ENCODE results near the gene CDK12.
"Not testable (repeated sequence)": the region's sequence is repeated elsewhere in the genome, so short reads cannot be mapped to it uniquely, and the experiment has no call there.

Gene CDK12

DNA sequence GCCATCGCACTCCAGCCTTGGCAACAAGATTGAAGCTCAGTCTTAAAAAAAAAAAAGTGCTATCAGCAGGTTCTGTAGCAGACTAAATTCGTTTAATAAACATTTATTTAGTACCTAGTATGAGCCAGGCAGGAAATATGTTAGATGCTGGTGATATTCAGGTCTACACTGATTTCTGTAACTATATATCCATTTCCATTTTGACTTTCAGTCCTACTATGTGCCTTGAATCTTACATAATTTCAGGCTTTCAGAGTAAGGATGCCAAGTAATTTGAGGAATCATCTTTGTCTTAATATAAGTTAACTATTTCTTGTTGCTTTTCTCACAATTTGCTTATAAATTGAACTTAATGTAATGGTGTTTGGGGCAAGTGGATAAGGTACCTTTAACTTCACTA, 46.2 kb downstream of the CDK12 start:
- no peak for DNase-seq

DNA sequence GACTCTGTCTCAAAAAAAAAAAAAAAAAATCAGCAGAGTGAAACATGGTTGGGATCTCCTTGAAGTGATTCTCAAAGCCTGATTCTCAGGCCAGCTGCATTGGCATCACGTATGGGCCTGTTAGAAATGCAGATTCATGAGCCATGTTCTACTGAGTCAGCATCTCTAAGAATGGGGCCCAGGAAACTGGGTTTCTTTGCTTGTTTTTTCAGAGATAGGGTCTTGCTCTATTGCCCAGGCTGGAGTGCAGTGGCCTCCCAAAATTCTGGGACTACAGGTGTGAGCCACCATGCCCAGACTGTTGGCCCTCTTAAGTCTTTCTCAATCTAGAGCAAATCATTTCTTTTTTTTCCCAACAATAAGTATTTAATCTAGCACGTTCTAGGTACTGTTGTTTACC, 47.7 kb downstream of the CDK12 start:
- no peak for DNase-seq

DNA sequence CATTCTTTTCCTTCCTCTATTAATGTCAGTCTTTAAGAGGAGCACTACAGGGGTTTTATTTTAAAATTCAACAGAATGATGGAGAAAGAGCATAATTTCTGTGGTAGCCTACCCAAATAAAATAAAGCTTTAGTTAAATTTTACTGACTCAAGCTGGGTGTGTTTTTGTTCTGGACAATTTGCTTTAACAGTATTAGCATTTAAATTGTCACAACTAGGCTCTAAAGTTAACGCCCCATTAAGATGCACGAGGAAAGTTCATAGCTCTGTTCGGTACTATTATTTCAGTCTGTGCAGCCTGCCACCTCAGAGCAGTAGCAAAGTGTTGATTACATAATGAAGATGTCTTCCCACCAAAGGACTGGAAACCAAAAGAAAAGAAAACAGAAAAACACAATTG, 52.0 kb downstream of the CDK12 start:
- no peak for DNase-seq

DNA sequence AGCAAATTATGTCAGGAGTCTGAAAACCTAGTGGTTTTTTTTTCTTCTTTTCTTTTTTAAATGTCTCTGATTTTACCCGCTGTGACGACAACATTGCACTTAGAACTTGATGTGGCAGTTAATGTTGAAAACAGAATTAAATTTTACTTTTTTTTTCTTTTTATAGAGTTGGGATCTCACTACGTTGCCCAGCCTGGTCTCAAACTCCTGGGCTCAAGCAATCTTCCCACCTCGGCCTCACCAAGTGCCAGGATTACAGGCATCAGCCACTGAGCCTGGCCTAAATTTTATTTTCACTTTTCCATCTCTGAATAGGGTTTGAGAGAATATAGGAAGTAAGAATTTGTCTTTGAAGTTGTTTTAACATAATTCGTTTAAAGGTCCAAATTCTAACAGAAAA, 52.6 kb downstream of the CDK12 start:
- DNase-seq: no peak

DNA sequence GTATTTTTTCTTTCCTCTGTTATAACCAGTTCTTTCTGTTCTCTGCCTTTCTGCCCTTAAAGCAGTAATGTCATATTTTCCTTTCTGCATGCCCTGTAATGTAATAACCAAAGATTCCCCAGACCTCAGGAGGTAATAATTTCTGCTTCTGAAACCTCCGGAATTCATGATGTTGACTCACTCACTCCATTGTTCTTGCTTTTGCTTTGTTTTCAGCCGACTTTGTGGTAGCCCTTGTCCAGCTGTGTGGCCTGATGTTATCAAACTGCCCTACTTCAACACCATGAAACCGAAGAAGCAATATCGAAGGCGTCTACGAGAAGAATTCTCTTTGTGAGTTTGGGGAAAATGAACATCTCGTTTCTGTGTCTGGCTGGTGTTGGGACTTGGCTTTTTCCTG, 55.9 kb downstream of the CDK12 start:
- no peak for DNase-seq

DNA sequence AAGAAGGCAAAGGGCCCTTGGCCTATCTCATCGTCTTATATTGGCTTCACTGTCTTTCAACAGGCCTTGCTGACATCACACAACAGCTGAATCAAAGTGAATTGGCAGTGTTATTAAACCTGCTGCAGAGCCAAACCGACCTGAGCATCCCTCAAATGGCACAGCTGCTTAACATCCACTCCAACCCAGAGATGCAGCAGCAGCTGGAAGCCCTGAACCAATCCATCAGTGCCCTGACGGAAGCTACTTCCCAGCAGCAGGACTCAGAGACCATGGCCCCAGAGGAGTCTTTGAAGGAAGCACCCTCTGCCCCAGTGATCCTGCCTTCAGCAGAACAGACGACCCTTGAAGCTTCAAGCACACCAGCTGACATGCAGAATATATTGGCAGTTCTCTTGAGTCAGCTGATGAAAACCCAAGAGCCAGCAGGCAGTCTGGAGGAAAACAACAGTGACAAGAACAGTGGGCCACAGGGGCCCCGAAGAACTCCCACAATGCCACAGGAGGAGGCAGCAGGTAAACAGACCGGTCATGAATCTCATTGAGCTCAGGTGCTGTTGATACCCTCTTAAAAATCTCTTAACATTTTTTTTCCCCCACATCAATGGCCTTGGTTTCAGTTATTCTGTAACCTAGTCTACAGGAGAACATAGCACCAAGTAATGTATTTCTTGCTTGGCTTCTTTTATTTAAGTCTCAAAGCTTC, 64.7 kb downstream of the CDK12 start:
- no peak for DNase-seq

DNA sequence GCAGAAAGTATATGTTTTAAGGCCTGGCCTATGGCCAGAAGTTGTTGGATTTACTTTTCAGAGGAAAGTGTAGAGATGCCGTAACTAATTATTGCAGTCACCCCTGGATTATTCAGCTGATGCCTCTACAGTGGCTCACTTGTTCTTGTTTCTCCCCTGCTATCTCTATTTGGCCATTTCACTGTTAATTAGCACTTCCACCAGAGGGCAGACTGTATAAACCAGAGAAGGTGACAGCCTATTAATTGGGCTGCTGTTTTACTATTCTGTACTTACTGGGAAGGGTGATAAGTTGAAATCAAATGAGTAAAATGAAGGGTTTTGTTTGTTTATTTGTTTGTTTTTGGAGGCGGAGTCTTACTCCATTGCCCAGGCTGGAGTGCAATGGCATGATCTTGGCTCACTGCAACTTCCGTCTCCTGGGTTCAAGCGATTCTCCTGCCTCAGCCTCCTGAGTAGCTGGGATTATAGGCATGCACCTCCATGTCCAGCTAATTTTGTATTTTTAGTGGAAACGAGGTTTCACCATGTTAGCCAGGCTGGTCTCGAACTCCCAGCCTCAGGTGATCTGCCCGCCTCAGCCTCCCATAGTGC, 66.0 kb downstream of the CDK12 start:
- peak; percentile 14 for DNase-seq

DNA sequence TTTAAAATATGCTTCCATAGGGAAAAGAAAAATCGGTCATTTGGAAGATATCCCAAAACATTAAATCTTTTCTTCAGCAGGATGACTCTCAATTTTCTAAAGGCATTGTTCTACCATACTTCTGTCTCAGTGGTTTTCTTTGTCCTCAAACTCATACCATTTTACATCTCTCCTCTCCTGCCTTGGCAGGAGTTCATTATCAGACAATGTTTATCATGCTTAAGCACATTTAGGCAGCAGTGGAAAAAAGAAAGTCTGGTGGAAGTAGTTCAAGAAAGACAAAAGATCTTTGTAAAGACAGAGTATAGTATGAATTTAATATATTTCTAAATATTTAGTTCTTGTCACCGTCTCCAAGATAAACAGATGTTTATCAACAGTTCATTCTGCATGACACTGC, 68.2 kb downstream of the CDK12 start:
- DNase-seq: no peak

DNA sequence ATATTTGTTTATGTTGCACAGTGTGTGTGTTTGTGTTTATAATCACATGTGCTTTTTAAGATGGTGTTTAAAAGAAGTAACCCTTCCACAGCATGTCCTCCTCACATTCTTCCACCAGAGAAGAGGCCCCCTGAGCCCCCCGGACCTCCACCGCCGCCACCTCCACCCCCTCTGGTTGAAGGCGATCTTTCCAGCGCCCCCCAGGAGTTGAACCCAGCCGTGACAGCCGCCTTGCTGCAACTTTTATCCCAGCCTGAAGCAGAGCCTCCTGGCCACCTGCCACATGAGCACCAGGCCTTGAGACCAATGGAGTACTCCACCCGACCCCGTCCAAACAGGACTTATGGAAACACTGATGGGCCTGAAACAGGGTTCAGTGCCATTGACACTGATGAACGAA, 69.2 kb downstream of the CDK12 start:
- DNase-seq: no peak

DNA sequence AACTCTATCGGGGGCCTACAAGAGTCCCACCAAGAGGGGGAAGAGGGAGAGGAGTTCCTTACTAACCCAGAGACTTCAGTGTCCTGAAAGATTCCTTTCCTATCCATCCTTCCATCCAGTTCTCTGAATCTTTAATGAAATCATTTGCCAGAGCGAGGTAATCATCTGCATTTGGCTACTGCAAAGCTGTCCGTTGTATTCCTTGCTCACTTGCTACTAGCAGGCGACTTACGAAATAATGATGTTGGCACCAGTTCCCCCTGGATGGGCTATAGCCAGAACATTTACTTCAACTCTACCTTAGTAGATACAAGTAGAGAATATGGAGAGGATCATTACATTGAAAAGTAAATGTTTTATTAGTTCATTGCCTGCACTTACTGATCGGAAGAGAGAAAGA, 70.0 kb downstream of the CDK12 start:
- no peak for DNase-seq

DNA sequence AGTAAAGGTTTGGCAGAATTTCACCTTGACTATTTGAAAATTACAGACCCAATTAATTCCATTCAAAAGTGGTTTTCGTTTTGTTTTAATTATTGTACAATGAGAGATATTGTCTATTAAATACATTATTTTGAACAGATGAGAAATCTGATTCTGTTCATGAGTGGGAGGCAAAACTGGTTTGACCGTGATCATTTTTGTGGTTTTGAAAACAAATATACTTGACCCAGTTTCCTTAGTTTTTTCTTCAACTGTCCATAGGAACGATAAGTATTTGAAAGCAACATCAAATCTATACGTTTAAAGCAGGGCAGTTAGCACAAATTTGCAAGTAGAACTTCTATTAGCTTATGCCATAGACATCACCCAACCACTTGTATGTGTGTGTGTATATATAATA, 72.6 kb downstream of the CDK12 start:
- DNase-seq: no peak

DNA sequence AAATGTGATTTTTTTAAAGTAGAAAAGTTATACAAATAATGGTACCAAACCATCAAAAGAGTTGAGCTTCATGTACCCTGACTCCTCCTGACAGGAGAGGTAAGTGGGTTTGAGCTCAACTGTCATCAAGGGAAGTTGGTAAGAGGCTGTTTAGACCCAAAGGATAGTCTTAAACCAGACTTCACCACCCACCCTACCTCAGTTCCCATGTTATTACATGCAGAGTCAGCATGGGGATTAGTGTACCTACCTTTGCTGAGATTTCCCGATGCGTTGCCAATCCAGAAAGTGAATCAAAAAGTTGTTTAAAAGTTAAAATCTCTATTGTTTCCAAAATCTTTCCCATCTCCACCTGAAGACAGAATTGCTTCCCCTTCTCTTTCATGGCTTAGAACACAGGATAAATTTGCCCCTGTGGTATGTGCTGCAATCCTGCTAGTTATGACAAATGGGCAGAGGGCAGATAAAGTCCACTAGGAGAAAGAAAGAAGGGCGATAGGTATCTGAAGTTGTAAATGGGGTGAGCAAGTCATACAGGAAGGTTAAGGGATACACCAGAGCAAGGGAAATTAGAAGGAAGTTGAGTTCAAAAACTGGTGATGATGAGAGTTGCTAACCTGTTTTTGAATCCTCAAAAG, 73.6 kb downstream of the CDK12 start:
- DNase-seq: no peak

DNA sequence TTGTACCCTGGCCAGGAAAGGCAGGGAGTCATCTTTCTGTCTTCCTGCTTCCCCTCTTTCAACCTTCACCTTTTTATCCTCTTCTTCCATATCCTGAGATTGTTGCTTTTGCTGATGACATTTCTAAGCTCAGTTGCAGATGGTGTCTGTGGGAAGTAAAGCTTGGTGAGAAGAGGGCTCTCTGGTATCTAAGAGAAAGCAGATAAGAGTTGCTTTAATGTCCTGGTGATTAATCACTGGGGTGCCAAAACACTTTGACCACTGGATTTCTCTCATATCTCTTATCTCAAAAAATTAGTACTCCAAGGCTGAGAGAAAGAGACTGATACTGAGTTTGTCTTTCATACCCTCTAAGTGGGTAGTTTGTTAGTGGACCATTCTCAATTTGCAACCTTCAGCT, 75.2 kb downstream of the CDK12 start:
- no peak for DNase-seq

DNA sequence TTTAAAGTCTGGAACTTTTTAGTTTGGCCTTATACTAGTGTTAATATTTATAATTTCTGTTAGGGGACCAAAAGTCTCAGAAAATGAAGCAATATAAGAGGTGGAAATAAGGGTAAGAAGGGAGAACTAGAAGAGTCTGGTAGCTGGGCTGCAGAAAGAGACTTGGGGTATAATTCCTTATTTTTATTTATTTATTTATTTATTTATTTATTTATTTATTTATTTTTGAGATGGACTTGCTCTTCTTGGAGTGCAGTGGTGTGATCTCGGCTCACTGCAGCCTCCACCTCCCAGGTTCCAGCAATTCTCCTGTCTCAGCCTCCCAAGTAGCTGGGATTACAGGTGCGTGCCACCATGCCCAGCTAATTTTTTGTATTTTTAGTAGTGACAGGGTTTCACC, 76.1 kb downstream of the CDK12 start:
- not testable (repeated sequence) for DNase-seq

DNA sequence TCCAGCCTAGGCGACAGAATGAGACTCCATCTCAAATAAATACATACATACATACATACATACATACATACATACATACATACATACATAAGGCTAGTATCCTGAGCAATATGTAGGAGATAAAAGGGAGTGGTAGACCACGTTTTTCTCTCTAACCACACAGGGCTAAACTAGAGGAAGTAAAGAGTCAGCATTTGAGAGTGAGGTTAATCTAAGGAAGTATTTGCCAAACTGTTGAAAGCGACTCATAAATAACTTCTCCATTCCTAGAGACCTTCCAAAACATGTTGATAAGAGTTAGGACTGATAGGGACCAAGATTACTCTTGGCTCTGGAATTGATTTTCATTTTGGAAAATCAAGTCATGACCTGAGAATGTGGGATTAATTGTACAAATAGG, 77.6 kb downstream of the CDK12 start:
- no peak for DNase-seq

DNA sequence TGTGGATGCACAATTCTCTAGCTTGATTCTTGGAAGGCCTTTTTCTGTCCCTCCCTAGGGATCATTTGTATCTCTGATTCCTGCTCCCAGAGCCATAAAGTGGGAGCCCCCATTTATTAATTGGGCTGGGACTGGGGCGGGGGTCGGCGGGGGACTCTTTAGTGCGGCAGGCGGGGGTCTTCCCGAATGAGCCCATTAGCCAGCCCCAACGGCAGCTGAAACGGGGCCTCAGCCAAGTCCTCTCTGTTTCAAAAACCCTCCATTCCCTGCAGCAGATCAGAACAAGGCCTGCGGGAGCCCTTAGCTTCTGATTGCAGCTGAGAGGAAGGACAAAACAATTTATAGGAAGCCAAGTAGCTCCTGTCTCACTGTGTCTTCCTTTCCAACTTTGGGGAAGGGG, 79.3 kb downstream of the CDK12 start:
- DNase-seq: no peak

DNA sequence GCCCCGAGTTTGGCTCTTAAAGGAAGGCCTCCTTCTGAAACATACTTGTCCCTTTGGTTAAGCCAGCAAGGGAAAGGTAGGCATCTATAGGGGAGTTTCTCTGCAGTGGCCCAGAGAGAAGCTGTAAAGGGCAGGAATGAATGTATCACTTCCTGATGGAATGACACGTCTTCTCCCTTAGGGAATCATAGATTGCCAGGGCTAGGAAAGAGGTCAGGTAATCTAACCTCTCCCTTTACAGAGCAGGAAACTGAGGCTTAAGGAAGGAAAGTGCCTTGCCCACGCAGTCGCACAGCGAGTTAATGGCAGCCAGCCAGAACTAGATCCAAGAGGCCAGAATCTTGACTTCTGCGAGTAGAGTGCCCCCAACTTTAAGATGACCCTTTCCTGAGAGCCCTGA, 80.4 kb downstream of the CDK12 start:
- no peak for DNase-seq

DNA sequence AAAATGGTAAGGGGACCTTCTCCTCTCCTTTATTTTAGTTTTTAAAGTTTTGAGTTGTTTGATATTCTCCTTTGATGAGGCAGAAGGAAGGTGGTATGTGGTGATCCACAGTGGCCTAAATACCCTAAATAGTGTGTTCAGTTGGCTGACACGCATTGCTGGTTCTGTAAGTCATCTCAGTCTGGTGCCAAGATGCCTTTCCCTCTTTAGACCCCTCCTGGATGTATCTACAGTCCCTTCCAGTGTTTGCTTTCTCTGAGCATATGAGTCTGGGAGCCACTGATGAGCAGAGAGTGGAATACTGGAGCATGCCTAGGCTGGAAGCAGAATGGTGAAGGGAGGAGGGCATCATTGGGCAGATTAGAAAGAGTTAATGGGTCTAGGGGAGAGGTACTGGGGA, 81.9 kb downstream of the CDK12 start:
- DNase-seq: no peak

DNA sequence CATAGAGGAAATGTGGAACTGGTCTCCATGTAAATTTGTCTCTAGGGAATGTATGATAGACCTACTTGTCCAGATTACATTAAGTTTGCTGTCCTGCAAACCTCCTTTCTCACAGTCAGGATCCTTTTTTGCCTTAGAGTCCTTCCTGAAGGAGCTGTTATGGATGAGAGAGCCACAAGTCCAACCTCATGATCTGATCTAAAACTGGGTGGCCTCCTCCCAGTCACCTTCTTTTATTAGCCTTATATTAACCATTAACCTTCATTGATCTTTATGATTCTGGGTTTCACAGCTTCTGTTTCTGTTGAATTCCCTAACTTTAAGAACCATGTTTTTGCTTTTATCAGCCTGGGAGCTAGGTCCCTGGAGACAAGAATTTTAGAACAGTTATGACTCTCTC, 82.4 kb downstream of the CDK12 start:
- no peak for DNase-seq

DNA sequence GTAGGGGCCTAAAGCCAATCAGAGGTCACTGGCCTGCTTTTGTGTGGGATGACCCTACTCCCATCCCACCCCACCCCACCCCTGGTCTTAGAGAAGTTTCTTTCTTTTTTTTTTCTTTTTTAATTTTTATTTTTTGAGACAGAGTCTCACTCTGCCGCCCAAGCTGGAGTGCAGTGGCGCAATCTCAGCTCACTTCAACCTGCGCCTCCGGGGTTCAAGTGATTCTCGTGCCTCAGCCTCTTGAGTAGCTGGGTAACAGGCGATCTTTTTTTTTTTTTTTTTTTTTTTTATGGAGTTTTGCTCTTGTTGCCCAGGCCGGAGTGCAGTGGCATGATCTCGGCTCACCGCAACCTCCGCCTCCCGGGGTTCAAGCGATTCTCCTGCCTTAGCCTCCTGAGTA, 83.1 kb downstream of the CDK12 start:
- DNase-seq: not testable (repeated sequence)

DNA sequence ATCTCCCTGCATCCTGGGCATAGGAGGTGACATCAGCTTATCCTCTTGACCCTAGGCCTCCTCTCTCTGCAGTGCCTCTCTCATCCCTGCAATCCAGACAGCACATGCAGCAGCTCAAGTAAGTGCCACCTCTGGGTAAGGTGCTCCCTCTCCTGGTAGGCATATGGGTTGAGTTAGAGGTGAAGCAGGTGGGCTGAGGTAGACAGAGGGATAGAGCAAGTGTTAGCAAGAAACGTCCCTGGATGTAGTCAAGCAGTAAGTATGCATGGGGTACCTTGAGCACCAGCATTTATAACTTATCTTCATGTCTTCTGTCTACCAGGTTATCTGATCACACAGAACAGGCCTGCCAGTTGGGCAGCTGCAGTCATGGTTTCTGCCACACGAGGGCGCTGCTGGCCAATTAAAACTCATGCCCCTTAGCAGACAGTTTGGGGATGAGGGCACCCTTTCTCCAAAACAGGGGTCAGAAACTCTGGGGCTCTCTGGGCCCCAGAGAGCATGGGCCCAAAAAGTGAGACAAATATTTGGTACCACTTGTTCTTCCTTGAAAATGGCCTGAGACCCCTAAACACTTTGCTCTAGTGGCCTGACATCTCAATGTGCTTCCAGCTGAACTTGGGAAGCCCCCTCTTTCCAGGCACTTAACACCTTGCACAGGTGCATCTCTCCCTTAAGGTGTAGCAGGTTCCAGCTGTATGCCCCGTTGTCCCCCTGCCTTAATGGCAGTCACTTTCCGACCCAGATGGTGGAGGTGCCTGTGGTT, 86.6 kb downstream of the CDK12 start:
- peak; percentile 38 for DNase-seq

DNA sequence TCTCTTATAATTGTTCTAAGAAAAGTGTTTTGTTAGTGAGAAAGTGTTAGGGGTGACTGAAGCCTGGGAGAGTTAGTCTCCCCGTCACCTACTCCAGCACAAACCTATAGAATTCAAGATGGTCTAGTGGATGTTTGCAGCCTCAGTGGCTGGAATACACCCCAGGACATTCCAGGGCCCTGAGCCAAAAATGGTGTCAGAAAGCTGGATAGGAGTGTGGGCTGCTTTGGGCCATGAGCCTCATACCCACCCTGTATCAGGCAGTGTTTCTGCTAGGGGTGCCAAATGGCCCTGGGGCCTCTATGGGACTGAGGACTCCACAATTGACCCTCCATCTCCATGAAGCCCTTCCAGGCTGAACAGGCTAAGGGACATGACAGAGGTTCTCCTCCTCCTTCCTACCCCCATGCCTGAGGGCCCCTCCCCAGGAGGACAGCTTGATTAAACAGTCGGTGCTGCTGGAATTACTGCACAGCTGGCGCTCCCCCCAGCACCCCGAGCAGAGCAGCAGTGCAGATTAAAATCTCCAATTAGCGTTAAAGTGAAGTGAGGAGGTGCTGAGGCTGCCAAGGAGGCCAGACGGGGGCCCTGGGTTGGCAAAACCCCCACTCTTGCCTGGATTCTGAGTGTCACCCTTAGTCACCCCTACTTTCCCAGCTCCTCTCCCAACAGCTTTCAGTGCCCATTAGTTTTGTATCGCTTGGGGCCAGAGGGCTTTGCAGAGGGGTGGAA, 87.4 kb downstream of the CDK12 start:
- DNase-seq: no peak
